Adrenal gland (tissue), 5 donors: ENCODE measurements around the gene TRAPPC10.

Experiments used
- POLR2A ChIP-seq, 2 donors: fragments of 450-650 bp; IDR thresholded peaks; one replicate each; pipeline ENCODE4 v1.6.1; 2017; ENCODE audit warnings: antibody characterized with exemption in 2 of 2, mild to moderate bottlenecking in 2 of 2, moderate library complexity in 1 of 2
- TF ChIP-seq, protein P1 (sequence below), 6 experiments: fragments of 450-650 bp in 4 of 6; fragments of 200-600 bp in 2 of 6; sonication (generic) in 1 of 6; IDR thresholded peaks; 1 replicate in 5 of 6; 2 replicates in 1 of 6; pipeline versions ENCODE4 v1.5.1 to v1.8.0; 2016 to 2021; ENCODE audit warnings: antibody characterized with exemption in 6 of 6, mild to moderate bottlenecking in 2 of 6, moderate library complexity in 1 of 6
- donor health status: DM: no; HTN: no; CAD: no.

DNA sequence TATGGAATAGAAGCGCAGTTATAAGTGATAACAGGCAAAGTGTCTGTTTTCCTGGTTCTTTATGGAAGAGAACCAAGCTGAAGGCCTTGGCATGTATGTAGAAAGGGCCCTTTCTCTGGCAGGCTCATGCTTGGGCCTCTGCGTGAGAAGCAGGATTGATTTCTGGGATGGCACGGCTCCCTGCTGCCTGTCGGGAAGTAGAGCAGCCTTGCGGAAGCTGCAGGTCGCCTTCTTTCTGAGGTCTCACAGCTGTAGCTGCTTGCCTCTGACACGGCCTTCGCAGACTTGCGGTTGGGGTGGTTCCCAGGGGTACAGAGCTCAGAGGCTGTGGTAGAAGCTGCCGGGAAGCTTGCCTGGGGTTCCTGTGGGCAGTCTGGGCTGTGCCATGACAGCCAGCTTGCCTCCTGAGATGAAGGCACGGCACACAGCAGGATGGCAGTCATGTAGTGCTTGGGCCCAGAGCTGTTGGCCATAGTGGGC, 39.4 kb downstream of the TRAPPC10 start:
- no peak for TF ChIP-seq POLR2A (IDR thresholded peaks at IDR 0.05)
- TF ChIP-seq, protein P1, sequence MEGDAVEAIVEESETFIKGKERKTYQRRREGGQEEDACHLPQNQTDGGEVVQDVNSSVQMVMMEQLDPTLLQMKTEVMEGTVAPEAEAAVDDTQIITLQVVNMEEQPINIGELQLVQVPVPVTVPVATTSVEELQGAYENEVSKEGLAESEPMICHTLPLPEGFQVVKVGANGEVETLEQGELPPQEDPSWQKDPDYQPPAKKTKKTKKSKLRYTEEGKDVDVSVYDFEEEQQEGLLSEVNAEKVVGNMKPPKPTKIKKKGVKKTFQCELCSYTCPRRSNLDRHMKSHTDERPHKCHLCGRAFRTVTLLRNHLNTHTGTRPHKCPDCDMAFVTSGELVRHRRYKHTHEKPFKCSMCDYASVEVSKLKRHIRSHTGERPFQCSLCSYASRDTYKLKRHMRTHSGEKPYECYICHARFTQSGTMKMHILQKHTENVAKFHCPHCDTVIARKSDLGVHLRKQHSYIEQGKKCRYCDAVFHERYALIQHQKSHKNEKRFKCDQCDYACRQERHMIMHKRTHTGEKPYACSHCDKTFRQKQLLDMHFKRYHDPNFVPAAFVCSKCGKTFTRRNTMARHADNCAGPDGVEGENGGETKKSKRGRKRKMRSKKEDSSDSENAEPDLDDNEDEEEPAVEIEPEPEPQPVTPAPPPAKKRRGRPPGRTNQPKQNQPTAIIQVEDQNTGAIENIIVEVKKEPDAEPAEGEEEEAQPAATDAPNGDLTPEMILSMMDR (IDR thresholded peaks at IDR 0.05): no peak
